Frontal cortex (tissue), 4 donors: ENCODE measurements around the gene DHDDS. TPM values are rescaled to one million over a fixed set of nuclear protein-coding genes. Genes with fewer than 3 reads are reported as not detected.

Experiments used
- DNase-seq, 2 donors: peaks; one replicate each; pipeline ENCODE4 v3.0.0; 2012; ENCODE audit warnings: low spot score in 2 of 2
- FAIRE-seq: peaks from 2 replicates; lab custom pipeline; 2012; peaks lifted over from hg19 to GRCh38; lab: Jason Lieb, UNC
- total RNA-seq: library from RNA; depleted of rRNA; stranded (reverse); fragments of >200 nt; gene quantifications from one replicate; pipeline ENCODE4 v1.2.3, GENCODE V29; 2014
- donor health status: control.
- donor health status: control.
- donor health status: control.

Gene DHDDS
- total RNA-seq, 1 donor from 2014 or later, result 22.0 TPM

DNA sequence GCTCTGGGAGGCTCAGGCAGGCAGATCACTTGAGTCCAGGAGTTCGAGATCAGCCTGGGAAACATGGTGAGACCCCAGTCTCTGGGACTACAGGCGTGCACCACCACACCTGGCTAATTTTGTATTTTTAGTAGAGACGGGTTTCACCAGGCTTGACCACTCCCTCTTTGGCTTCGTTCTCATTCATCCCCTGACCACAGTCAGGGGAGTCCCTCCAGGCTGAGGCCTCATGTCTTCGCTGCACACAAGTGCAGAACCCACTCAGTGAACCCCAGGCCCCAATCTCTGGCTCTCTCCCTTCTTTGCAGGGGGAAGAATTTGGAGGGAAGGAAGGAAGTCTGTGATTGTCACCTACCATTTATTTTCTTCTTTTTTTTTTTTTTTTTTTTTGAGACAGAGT, 88.2 kb downstream of the DHDDS start:
- DNase-seq (no peak), FAIRE-seq (no peak)

Other genes starting within 250 kb of the DHDDS start
- not detected for gene CATSPER4, start 241.7 kb upstream of the DHDDS start, total RNA-seq
- 12.2 TPM for gene CEP85, start 198.1 kb upstream of the DHDDS start, total RNA-seq
- 11.8 TPM for gene SH3BGRL3, start 152.2 kb upstream of the DHDDS start, total RNA-seq
- gene UBXN11, start 125.7 kb upstream of the DHDDS start, total RNA-seq, result 4.1 TPM
- not detected for gene CD52, start 114.4 kb upstream of the DHDDS start, total RNA-seq
- gene CRYBG2, start 78.2 kb upstream of the DHDDS start, total RNA-seq, result 0.41 TPM
- gene ZNF683, start 59.6 kb upstream of the DHDDS start, total RNA-seq, result not detected
- not detected for gene LIN28A, start 21.5 kb upstream of the DHDDS start, total RNA-seq
- 240 TPM for gene HMGN2, start 40.1 kb downstream of the DHDDS start, total RNA-seq
- 3.3 TPM for gene RPS6KA1, start 97.4 kb downstream of the DHDDS start, total RNA-seq